ENCODE data around the gene LSM3.

Gene LSM3

GRCh38 chr3:14201940-14202684, 23.5 kb downstream of the LSM3 start:
- DNase-seq, result no peak

GRCh38 chr3:14202874-14203520, 24.4 kb downstream of the LSM3 start:
- no peak for DNase-seq

DNA sequence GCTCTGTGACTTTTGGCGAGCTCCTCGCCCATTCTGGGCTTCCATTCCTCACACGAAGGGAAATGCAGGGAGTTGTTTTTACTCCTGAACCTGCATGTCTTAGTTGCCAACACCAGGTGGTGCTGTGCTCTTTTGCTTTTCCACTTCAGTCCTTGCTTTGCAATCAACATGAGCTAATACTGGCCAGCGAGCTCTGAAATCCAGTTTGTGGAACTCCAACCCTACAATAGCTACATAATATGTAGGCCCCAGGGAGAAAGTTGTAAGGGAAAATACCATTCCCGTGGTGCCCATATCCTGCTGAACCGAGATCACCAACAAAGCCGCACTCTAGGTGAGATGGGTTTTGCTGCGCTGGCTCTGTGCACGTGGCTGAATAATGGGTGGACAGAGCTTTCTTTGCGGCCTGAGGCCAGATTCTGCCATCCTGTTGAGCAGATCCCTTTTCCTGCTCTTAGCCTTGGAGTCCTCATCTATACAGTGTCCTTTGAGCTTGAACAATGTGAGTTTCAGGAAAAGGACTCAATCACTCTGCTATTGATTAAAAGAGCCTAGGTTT, 25.0 kb downstream of the LSM3 start:
- DNase-seq, result peak; percentile 50

GRCh38 chr3:14204515-14205284, 26.1 kb downstream of the LSM3 start:
- DNase-seq, result no peak

GRCh38 chr3:14206548-14207177, 28.0 kb downstream of the LSM3 start:
- DNase-seq, result no peak

DNA sequence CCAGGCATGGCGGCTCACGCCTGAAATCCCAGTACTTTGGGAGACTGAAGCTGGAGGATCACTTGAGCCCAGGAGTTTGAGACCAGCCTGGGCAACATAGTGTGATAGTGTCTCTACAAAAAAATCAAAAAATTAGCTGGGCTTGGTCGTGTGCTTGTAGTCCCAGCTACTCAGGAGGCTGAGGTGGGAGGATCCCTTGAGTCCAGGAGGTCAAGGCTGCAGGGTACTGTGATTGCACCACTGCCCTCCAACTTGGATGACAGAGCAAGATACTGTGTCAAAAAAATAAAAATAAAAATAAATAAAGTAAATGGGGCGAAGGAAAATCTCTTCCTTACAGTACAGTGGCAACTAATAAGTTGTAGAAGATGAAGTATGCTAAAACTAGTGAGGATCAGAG, 29.6 kb downstream of the LSM3 start:
- DNase-seq, result no peak

DNA sequence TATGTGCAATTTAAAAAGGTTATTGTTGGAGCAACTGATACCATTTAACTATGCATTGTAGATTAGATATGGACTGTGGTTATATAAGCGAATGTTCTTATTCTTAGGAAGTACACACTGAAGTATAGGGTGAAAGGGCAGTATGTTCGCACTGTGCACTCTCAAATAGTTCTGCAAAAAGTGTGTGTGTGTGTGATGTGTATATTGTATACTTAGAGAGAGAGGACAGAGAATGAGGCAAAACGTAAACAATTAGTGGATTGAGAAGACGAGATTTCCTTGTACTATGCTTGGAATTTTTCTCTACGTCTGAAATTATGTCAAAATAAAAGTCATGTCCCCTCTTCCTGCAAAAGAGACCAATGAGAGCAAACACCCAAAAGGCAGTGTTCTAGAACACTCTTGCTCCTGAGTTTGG, 30.4 kb downstream of the LSM3 start:
- DNase-seq, result no peak

- DNase-seq, result no peak
Observed at GRCh38 chr3:14209581-14210289, 31.1 kb downstream of the LSM3 start.

- no peak for DNase-seq
Observed at GRCh38 chr3:14210290-14210688, 31.7 kb downstream of the LSM3 start.

GRCh38 chr3:14210843-14211594, 32.4 kb downstream of the LSM3 start:
- DNase-seq, result peak; percentile 60

- no peak for DNase-seq
Observed at GRCh38 chr3:14211621-14212020, 33.0 kb downstream of the LSM3 start.

DNA sequence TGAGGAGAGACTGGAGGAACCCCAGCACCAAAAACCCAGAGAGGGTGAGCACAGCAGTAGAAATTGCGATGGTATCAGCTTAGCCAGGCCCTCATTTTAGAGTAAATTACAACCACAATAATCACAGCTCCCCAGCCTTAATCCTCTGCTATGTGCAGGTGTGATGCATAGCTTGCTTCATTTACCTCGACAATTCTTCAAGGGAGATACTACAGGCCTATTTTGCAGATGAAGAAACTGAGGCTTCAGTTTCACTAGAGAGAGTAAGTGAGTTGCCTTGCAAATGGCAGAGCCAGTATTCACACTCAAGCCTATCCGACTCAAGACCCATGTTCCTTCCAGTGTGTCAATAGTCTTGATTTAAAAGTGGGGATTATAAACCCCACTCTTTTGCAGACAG, 33.4 kb downstream of the LSM3 start:
- no peak for DNase-seq

DNA sequence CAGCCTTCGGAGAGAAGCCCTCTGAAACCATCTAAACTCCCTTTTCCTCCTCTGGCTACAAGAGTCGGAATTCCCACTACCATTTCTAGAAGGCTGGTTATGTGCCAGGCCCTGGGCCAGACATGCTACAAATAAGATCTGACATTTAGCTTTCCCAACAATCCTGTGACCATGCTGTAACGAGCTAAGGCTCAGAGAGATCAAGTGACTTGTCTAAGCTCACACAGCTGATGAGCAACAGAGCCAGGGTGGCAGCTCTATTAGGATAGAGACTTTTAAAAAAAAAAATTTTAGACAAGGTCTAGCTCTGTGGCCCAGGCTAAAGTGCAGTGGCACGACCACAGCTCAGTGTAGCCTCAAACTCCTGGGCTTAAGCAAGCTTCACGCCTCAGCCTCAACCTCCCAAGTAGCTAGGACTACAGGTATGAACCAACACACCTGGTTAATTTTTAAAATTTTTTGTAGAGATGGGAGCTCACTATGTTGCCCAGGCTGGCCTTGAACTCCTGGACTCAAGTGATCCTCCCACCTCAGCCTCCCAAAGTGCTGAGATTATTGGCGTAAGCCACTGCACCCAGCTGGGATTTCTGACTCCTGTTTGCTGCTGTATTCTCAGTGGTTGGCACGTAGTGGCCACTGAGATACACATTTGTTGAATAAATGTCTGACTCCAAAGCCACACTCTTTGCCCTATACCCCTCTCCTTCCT, 34.6 kb downstream of the LSM3 start:
- no peak for DNase-seq

DNA sequence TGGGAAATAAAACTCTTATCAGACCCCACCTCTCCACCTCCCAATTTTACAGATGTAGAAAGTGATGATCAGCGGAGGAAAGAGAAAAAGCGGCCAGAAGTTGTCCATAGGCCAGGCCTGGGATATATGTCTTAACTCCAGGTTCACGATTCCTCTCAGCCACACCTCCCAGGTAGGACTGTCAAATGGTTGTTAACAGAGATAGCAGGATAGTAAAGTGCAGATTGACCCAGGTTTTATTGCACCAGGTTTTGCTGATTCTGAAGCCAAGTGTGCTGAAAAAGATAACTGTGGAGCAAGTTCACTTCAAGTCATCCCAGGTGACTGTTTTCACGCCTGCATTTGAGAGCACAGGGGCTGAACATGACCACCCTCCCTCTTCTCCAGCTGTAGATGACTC, 36.1 kb downstream of the LSM3 start:
- no peak for DNase-seq

GRCh38 chr3:14216257-14217048, 37.8 kb downstream of the LSM3 start:
- no peak for DNase-seq

DNA sequence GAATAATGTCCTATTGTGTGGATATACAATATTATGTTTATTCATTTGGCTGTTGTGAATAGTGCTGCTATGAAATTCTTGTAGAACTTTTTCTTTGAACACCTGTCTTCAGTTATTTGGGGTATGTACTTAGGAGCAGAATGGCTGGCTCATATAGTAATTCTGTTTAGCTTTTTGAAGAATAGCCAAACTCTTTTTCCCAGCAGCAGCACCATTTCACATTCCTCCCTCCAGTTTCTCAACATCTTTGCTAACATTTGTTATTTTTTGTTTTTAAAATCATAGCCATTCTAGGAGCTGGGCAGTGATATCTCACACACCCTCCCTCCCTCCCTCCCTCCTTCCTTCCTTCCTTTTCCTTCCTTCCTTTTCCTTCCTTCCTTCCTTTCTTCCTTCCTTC, 39.7 kb downstream of the LSM3 start:
- no peak for DNase-seq

DNA sequence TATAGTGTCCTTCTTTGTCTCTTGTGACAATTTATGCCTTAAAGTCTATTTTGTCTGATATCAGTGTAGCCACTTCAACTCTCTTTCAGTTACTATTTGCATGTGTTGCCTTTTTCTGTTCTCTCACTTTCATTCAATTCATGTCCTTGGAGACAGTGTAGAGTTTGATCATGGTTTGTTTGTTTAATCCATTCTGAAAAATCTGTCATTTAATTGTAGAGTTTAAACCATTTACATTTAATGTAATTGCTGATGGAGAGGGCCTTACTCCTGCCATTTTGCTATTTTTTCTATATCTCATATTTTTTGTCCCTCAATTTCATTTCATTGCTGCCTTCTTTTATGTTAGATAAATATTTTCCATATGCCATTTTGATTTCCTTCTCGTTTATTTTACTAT, 42.3 kb downstream of the LSM3 start:
- DNase-seq, result no peak

DNA sequence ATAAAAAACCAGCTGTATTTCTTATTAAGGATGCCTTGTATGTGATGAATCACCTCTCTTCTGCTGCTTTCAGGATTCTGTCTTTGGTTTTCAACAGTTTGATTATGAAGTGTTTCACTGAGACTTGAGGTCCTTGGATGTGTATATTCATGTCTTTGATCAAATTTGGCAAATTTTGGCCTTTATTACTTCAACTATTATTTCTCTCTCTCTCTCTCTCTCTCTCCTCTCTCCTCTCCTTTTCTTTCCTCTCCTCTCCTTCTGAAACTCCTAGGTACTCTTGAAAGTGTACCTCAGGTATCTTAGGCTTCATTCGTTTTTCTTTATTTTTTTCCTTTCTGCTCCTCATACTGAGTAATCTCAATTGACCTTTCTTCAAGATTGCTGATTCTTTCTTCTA, 43.3 kb downstream of the LSM3 start:
- no peak for DNase-seq

DNA sequence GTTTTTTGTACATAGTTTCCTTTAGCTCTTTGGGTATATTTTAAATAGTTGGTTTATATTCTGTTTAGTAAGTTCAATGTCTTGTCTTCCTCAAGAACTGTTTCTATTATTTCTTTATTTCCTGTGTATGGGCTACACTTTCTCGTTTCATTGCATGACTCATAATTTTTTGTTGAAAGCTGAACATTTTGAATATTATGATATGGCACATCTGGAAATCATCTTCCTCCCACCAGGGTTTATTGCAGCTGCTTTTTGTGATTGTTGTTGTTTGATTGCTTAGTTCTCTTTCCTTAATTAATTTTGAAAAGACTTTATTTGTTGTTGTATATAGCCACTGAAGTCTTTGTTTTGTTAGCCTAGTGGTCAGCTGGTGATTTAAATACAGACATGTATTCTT, 43.8 kb downstream of the LSM3 start:
- no peak for DNase-seq

DNA sequence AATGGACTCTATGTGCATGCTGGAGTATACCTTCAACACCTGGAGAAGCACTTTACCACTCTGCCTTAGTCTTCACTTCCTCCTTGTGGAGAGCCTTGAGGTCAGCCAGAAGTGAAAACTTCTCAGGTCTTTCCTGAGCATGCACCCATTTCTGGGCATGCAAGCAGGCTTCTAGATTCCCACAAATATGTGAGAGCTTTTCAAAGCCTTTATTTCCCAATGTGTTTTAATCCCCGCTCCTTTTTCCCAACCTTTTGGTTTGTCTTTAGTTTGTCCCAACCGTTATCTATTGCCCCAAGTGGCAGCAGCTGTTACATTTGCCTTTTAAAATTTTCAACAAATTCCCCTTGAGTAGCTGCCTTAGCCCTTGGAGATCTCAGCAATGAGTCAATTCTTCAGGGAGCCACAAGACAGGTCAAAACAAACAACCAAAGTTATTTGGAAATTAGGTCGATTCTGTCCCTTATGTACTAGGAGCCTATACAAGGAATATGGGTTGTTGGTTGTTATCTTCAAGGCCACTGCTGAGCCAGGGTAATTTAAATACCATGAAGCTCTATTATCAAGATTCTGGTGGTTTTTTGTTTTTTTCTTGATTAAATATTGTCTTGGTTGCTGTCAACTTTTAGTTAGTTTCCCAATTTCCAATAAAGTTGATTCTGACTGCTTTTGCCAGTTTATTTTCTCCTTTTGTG, 44.4 kb downstream of the LSM3 start:
- DNase-seq, result no peak

Measured in amniotic stem cell (primary cell).